ENCODE measurements around the gene GATB.

GATB gene

DNA sequence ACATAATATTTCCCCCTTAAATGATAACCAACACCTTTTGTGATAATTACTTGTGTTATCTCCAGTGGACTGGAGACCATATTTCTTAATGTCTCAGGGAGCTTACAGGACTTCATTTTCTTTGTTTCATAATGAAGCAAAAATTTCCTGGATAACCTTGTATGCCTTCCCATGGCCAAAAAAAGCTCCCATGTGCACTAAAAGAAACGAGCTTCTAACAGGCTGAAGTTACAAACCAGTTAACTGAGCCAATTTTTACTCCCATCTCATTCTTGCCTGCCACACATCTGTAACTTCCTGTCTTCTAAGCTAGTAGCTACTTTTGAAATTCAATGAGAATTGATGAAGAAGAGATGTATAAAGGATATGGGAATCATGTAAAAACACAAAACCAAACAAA is 32.8 kb downstream of the GATB start:
- no peak for DNase-seq

DNA sequence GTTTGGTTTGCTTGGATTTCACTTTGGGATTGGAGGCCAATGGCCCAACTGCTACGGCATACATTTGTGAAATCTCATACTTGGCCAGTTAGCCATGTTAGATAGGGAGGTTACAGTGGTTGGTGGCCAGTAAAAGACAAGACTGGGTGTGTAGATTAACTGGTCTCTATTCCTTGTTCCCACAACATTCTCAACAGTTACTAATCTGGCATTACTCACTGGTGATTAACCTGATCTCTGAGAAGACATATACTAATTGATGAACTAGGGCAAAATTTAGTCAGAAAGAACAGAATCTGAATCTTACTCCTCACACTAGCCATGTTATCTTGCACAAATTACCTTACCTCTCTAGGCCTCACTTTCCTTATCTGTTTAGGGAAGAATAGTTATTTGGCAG is 33.4 kb downstream of the GATB start:
- DNase-seq, result peak; percentile 7

DNA sequence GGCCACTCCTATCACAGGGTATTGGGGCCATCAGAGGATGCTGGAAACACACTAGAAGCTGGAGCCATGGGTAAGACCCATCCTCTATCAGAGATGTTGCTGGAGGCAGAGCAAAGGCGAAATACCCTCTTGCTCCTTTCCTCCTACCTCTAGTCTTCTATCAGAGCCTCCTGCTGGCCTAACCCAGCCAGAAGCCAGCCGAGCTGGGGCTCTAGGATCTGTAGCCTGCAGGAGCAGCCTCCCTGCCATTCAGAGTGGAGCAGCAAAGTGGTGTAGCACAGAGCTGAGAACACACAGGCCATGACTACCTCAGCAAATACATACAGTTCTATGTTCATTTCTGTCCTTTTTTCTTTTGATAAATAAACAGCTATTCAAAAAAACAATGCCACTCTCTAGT is 35.7 kb downstream of the GATB start:
- DNase-seq, result no peak

DNA sequence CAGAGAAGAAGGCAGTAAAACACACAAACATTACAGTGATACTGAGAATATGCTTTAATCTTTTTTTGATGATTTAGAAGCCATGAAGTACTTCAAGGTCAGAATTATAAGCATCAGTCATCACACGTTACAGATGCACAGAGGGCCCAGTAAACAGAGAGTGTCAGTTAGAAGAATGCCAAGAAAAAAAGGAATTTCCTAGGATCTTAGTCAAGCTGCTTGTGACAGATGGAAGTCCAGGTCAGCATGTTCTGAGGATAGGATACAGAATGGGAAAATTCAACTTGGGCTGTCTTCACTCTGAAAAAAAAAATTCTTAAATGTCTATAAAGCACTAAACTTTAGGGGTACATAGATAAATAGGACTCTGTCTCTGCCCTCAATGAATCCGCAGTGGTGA is 38.9 kb downstream of the GATB start:
- DNase-seq, result no peak

DNA sequence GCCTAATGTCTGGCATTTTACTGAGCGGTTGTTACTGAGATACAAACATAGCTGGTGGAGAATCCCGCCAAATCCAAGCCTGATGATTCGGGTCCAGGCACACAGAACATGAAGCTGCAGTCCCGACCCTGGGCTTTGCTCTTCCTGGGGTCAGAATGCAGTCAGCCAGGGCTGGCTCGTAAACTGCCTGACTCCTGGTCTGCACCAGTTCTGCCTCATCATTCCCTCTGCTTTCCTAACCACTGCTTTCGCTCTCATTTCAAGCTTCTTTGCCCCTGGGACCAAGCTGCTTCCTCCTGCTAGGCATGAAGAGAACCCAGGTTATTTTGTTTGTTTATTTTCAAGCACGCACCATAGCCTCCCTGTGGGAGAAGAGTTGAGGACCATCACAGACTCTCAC is 39.3 kb downstream of the GATB start:
- DNase-seq, result no peak

DNA sequence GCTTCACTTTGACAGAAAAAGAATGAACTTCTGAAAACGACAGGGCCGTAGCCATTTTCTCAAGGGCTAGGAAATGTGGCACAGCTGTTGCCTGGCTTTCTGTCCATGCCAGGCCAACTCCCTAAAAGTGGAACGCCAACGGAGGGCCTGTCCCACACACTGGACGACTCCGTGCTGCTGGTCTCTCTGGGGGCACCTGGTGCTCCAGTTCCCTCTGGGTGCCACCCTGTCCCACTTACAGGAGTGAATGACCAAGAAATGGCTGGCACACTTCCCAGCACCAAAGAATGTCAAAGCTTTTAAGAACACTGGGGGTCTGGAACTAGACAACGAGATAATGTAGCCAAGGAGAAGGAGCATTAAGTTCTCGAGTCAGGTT is 40.9 kb downstream of the GATB start:
- DNase-seq, result no peak

DNA sequence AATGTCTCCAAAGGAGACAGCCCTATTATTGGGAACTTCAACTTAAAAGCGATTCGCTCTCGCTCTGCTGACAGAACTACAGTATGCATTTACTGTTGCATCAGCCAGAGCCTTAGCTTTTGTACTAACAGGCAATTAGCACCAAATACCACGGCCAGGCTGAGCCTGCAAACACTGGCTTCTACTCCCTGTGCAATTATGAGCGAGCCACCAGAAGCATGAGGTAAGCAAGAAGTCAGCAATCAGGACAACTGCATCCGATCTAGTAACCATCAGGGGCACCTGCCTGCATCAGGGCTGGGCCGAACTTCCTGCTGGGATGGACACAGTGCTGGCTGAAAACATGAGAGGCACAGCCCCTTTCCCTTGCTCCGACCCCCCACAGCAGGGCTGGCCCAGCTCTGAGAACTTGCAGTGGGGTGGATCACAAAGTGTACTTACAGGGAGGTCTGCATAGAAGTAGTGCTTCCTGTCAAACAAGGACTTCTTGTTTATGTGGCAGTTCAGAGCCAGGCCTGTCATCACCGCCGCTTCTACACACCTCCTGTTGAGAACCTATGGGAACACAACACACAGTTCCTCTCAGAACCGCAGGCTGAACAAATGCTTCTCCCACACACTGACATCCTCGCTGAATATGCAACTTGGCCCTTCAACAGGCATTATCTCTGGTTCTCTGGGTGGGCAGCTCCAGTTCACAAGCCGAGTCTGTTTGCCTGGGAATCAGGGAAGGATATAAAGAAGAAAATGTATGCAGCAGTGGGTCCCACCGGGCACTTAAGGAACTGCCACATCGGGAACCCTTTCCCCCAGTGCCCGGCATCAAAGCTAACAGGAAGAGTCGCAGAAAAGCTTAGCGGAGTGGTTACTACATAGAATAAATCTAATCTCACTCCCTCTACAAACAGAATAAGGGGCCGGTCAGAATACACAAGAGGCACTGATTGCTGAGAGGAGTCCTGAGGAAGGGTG is 41.5 kb downstream of the GATB start:
- no peak for DNase-seq

DNA sequence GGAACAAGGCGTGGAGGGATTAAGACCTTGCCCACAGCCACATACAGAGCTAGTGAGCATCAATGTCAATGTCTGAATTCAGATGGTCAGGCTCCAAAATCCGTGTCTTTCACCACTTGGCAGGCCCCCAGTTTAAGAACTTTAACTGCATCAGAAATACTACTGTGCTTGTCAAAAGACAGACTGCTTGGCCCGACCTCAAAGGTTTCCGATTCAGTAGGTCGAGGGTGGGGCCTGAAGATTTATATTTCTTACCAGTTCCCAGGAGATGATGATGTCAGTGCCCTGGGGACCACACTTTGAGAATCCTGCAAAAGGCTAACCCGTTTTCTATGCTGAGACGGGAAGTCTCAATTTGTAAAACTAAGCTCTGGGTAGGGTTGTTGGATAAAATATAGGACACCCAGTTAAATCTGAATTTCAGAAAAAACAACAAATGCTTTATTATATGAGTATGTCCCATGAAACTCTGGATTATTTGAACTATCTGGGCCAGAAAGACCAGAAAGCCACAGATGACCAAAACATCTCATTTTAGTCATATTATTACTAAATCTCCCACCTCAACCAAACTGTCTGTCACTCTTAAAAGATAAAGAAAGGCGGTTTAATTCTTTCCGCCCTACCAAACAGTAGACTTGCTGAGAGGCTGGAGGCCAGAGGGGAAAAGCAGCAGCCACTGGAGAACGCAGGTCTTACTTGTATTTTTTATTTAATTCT is 42.7 kb downstream of the GATB start:
- no peak for DNase-seq

DNA sequence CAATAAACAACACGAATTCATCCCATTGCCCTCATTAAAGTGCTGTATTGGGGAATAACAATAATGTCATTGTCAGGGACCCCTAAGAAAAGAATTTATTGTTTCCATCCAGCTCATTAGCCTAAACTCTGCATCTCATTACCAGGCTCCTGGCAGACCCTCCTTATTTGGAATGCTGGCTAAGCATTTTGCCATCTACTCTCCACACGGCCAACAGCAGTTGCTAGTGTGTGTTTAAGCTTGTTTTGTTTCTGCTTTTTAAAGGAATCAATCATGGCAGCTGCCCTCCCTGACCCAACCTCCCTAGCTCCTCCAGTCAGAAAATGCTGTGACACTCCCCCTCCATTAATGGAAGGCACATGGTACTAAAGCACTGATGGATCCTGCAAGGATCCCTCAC is 43.5 kb downstream of the GATB start:
- DNase-seq, result no peak

DNA sequence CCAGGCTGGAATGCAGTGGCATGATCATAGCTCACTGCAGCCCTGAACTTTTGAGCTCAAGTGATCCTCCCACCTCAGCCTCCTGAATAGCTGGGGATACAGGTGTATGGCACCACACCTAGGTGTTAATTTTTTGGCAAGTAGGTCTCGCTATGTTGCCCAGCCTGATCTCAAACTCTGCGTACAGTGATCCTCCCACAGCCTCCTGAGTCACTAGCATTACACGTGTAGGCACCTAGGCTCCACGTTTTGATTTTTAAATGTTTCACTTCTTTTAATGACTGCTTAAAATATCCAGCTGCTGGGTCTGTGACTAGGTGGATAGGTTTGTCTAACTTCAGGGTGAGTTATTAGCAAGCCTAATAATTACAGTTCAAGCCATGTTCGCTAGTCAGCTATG is 44.5 kb downstream of the GATB start:
- no peak for DNase-seq

DNA sequence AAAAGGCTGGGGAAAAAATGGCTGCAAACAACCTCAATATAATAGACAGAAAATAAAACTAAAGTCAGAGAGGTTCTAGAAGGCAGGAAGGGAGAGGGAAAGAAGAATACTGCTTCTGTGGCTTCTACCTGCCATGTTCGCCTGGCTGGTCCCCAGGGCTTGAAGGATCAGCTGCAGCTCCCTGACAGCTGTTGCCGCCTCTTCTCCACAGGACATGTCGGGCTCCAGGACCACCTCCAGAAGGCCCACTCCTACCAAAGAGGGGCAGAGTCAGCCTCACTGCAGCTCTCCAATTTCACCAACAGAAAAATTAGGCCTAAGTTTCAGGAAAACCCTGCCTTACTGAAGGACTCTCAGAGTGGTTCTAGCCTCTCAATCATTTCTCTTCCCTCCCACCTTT is 44.9 kb downstream of the GATB start:
- no peak for DNase-seq

DNA sequence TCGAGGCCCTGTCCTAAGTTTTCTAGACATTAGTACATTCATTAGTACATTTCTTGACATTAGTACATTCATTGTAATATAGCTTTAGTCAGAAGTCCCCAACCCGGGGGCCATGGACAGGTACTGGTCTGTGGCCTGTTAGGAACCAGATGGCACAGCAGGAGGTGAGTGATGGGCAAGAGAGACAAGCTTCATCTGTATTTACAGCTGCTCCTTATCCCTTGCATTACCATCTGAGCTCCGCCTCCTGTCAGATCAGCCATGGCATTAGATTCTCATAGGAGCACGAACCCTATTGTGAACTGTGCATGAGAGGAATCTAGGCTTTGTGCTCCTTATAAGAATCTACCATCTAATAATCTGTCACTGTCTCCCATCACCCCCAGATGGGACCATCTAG is 48.0 kb downstream of the GATB start:
- no peak for DNase-seq

DNA sequence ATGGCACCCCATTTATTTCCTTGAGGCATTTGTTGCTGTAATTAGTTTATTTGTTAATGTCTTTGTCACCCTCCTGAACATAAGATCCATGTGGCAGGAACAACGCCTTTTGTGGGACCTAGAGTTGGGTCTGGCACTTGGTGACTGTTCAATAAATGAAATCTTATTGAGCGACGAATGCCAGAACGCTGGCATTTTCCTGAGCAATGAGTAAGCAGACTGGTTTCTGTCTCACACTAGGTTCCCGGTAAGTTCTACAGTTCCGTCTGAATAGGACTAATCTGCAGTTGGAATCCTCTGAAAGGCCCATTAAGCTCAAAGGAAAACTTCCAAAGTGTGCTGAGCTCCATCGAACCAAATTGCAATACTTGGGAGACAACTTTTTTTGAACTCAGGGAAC is 49.2 kb downstream of the GATB start:
- no peak for DNase-seq

DNA sequence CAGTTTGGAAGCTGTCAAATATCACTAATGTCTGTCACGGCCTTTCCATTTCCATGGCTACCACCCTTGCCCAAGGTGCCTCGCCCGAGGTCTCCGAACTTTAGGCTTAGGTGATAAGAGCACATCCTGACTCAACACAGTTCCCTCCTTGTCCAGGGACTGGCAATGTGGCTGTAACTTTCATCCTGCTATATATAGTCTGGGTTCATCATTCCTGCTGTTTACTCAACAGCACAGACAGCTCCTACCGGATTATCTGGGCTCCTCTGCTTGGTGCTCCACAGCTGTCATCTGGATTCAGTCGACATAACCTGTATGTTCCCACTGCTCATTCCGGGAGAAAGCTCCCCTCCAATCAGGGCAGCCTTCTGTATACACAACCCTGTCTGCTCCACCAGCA is 51.2 kb downstream of the GATB start:
- DNase-seq, result no peak

DNA sequence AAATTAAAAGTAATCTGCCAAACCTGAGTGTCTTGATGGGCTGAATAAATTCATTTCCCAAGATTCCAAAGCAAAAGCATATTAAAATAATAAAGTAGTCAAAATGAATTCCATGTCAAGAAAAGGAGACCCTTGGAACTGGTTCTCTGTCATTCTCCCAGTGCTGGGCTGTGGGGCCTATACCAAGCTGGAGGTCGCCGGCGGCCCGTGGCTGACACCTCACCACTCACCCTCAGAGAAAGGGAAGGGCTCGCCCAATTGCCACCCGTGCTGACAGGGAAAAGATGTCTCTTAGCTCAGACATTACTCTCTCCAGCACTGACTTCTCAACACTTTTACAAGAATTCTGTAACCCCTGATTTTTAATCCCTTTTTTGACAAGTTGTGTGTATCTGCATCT is 51.7 kb downstream of the GATB start:
- no peak for DNase-seq

DNA sequence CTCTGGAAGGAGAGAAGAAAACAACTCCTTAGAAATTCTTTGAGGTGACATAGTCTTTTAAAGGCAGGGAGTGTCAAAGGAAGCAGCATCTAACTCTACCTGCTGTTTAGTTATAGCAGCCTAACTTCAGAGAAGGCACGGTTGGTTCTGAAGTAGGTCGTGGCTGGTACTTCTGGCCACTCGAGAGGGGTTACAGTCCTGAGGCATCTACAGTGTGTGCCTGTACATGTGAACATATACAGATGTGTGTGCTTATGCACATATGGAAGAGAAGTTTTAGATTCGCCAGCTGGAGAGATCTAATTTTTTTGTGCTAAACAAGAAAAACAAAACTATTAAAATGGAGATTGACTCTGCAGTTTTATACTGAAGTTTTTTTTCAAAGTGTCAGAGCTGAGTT is 52.7 kb downstream of the GATB start:
- no peak for DNase-seq

DNA sequence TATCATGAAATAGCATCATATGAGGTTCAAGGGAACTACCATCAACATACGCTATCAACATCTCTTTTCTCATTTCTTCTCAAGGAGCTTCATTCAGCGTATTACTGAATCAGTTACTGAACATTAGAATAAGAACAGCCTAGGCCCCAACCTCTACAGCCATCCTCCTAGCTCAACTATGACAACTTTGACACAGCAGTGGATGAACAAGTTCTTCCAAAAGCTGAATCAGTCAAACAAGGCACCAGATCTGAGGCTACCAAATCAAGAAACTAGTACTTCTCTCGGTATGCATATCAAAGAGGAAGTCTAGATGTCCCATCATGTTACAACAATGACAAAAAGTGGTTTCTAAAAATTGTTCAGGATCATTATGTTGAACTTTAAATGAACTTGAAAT is 57.4 kb downstream of the GATB start:
- DNase-seq, result no peak

DNA sequence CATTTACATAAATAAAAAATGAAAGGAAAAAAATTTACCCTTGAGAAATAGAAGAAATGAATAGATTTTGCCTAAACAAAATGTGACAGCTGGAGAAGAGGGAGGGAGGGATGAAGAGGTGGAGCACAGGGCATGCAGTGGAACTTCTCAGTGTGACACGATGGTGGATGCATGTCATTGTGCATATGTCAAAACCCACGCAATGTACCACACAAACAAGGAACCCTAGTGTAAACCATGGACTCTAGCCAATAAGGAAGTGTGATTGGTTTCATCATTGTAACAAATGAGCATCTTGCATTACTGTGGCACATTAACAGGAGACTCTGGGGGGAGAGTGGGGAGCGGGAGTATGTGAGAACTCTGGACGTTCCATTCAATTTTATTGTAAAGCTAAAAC is 58.6 kb downstream of the GATB start:
- no peak for DNase-seq

DNA sequence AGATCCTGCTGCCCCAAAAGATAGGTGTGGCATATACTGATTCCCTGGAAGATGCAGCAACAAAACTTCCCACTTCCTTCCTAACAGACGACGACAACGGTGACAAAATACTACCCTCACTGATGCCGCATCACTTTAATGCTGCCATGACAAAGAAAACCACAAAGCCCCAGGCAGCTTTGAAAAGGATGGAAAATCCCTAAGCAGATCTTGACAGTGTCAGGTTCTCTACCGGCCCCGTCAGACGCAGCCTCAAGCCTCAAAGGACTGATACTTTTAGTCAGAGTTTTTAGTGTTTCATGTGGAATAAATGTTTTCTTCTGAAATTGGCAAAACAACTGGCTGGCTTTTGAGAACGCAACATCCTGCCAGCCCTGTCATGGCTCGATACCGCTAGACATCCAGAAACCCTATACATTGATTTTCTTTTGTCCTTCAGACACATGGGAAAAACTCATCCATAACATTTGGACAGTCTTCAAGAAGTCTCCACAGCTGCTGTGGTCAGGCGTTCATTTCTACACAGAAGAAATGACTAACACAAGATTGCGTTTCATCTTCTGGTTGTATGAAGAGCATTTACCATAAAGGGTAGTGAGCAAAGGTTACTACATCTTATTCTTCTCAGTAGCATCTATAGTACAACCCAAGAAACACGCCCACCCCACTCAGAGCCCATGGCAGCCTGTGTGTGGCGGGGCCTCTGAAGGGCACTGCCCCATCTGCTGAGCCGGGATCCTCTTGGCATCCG is 60.1 kb downstream of the GATB start:
- no peak for DNase-seq

DNA sequence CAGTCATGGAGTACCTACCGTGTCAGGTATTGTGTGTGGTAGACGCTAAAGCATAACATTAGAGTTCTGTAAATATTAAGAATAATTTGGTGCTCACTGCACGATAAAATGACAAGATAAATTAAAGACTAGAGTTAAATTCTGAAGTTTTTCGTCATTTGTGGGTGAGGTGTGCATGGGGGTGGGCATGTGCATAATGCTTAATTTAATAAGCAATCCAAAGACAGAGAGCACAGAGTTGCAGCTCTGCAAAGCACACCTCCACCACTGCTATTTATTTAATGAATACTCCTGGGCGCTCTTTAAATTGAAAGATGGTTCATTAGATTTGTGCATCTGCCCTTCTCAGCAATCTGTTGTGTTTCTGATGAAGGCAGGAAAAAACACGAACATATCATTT is 62.6 kb downstream of the GATB start:
- no peak for DNase-seq

DNA sequence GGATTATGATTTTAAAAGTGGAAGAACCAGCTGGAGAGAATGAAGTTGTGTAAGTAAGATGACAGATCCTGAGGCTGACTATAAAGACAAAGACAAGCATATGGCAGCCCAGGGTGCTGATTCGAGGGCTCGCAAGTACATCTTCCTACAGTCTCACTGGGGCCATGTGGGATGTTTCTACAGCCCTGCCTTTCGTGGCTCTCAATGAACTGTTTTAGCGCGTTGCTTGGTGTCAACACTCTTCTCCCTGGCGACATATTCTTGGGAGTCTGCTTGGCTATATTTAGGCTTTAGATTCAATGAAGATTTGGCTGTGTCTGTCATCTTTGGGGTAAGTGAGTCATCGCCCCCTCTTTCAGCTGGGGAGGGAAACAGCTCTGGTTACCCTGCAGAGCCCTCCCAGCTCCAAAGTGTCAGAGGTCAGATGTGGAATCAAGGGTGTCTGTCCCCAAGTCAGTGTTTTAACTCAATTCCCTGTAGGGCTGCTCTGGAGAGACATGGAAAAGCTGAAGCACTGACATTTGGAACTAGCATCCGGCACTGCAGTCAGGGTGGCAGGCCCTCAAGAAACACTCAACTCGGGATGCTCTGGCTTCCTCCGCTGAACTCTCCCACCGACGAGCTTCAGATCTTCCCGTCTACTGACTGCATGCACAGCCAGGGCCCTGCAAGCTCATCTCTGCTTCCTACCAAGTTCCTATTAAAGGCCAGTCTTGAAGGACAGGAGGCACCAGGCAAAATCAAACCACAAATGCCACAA is 65.7 kb downstream of the GATB start:
- no peak for DNase-seq

DNA sequence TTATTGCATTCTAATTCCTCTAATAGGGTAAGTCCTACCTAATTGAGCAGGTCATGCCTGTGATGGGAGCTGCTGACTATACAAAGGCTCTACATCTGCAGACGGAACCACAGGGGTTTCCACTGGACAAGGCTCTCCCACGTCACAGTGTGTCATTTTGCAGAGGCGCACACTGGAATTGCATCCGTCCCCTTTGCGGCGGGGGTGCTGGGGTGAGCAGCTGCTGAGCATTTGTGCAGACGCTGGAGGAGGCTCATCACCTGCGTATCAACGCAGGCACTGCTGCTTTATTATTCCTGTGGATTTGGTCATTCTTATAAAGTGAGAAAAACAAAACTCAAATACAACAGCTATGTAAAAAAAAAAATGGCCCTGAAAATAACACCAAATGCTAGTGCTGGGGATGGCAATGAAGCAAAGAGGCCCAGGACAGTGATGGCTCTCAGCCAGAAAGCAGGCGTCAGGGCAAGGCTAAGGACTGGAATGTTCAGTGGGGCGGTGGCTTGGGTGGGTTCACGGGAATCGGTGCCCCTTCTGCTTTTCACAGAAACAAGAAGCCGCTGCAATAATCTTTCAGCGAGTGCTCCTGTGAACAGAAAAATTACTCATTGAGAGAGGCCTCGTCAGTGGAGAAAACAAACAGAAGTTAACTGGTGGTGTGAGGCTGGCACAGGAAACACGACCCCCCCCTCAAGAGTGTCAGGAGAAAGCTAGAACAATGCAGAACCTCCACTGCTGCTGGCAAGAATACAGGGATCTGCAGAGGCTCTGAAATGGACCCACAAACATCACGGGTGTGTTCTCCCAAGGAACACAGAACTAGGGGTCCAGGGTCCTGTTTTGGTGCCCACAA is 67.8 kb downstream of the GATB start:
- no peak for DNase-seq

All from kidney glomerular epithelial cell (primary cell).